K562 (cell line): Measurements from ENCODE around the gene TNFAIP3. TPM values are rescaled to one million over a fixed set of nuclear protein-coding genes. Genes with fewer than 3 reads are reported as not detected.
A peak's percentile ranks its signal among the peaks of the same experiment; 100 is the strongest.

Source experiments
- CEBPG ChIP-seq, 3 experiments: fragments of 200-800 bp in 1 of 3; sonication (Bioruptor generic) in 1 of 3; sonication (generic) in 1 of 3; formaldehyde crosslinking in 1 of 3; IDR thresholded peaks in 2 of 3; conservative IDR thresholded peaks in 1 of 3; 2 replicates each; pipeline versions ENCODE4 v1.6.1 to v1.8.0; 2016 to 2022; ENCODE audit warnings: missing compliant biosample characterization in 2 of 3, missing genetic modification characterization in 2 of 3, mild to moderate bottlenecking in 1 of 3, missing genetic modification reagents in 1 of 3
- ETV1 ChIP-seq: fragments of 450-650 bp; conservative IDR thresholded peaks from 2 replicates; pipeline ENCODE4 v1.6.1; 2016; ENCODE audit warnings: missing genetic modification characterization, control low read depth, low read depth, missing compliant biosample characterization
- FOSL1 ChIP-seq: fragments of 200-800 bp; sonication (Bioruptor generic); conservative IDR thresholded peaks from 2 replicates; pipeline ENCODE4 v1.6.1; 2016; ENCODE audit warnings: missing genetic modification characterization, missing compliant biosample characterization
- GABPA ChIP-seq: fragments of 200-800 bp; sonication (Bioruptor generic); conservative IDR thresholded peaks from 2 replicates; pipeline ENCODE4 v1.6.1; 2016; ENCODE audit warnings: low read depth, missing genetic modification characterization, missing compliant biosample characterization
- TAL1 ChIP-seq: fragments of 450-650 bp; IDR thresholded peaks from 2 replicates; pipeline ENCODE4 v1.6.1; 2016; ENCODE audit warnings: mild to moderate bottlenecking
- ZKSCAN8 ChIP-seq: fragments of 200-800 bp; sonication (Bioruptor generic); IDR thresholded peaks from 2 replicates; pipeline ENCODE4 v1.6.1; 2016; ENCODE audit warnings: missing genetic modification characterization, missing compliant biosample characterization
- ZNF121 ChIP-seq: sonication (generic); formaldehyde crosslinking; conservative IDR thresholded peaks from 2 replicates; pipeline ENCODE4 v1.8.0; 2022; ENCODE audit warnings: missing genetic modification reagents
- ZNF263 ChIP-seq: sonication (generic); formaldehyde crosslinking; IDR thresholded peaks from 2 replicates; pipeline ENCODE4 v1.8.0; 2022; ENCODE audit warnings: mild to moderate bottlenecking, missing genetic modification reagents, borderline replicate concordance
- ZNF644 ChIP-seq: fragments of 200-800 bp; sonication (Bioruptor generic); IDR thresholded peaks from 2 replicates; pipeline ENCODE4 v1.6.1; 2016; ENCODE audit warnings: low read depth, missing genetic modification characterization, missing compliant biosample characterization
- ZNF766 ChIP-seq: fragments of 200-800 bp; sonication (Bioruptor generic); conservative IDR thresholded peaks from 2 replicates; pipeline ENCODE4 v1.6.1; 2016; ENCODE audit warnings: missing genetic modification characterization, missing compliant biosample characterization
- ZNF79 ChIP-seq: fragments of 250-450 bp; sonication (Bioruptor Pico); IDR thresholded peaks from 2 replicates; pipeline ENCODE4 v1.4.0; 2020; ENCODE audit warnings: low read depth, mild to moderate bottlenecking, moderate library complexity
- polyA plus RNA-seq, 8 experiments: library from polyadenylated mRNA; depleted of rRNA in 4 of 8; stranded (reverse) in 5 of 8; unstranded in 3 of 8; fragments of >200 nt; fragmentation: Nextera tagmentation in 2 of 8; fragmentation: Illumina TruSeq in 1 of 8; extraction: Ambion mirVana in 2 of 8; extraction: Trizol in 1 of 8; gene quantifications; 2 replicates each; pipeline versions ENCODE4 v1.2.1 to v1.2.3, GENCODE V29; 2011 to 2014; ENCODE audit warnings: inconsistent platforms in 1 of 8, missing spikeins in 1 of 8
- total RNA-seq, 7 experiments: library from RNA; depleted of rRNA in 6 of 7; stranded (reverse); fragments of >200 nt in 6 of 7; fragmentation: Illumina TruSeq in 2 of 7; extraction: Trizol in 2 of 7; gene quantifications; 2 replicates each; pipeline versions ENCODE4 v1.2.1 to v1.2.3, GENCODE V29; 2011 to 2021; ENCODE audit warnings: low replicate concordance in 1 of 7
- TF ChIP-seq, protein P1 (sequence below): fragments of 450-650 bp; IDR thresholded peaks from 2 replicates; pipeline ENCODE4 v1.6.1; 2016; ENCODE audit warnings: mild to moderate bottlenecking, moderate library complexity
- TF ChIP-seq, protein P2 (sequence below), 2 experiments: fragments of 450-650 bp; conservative IDR thresholded peaks; 2 replicates each; pipeline ENCODE4 v1.6.1; 2017; ENCODE audit warnings: mild to moderate bottlenecking in 2 of 2, moderate library complexity in 2 of 2

The TNFAIP3 gene
- total and polyA plus RNA-seq, 9 of the 15 experiments (the other 6 are each of a cell fraction or from before 2014, with no cell fraction given): 0.79 to 17.0 (median 6.4) TPM

DNA sequence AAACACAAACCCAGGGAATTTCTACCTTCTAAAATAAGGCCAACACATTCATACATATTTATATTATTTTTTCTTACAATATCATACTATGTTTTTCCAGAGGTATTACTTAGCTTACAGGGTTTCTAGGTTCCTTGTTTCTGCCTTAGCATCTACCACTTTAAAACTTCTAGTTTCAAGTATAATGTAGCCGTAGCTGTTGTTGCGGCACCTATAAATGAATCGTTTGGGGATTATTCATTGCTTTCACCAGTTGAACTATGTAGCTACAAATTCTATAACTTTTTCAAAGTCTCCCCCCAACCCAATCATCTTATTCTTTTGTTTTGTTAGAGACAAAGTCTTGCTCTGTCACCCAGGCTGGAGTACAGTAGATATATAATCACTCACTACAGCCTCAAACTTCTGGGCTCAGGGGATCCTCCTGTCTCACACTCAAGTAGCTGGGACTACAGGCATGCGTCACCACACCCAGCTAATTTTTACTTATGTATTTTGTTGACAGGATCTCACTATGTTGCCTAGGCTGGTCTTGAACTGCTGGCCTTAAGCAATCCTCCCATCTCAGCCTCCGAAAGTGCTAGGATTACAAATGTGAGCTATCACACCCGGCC is 43.9 kb downstream of the TNFAIP3 start (continued):
- TF ChIP-seq, protein P1, sequence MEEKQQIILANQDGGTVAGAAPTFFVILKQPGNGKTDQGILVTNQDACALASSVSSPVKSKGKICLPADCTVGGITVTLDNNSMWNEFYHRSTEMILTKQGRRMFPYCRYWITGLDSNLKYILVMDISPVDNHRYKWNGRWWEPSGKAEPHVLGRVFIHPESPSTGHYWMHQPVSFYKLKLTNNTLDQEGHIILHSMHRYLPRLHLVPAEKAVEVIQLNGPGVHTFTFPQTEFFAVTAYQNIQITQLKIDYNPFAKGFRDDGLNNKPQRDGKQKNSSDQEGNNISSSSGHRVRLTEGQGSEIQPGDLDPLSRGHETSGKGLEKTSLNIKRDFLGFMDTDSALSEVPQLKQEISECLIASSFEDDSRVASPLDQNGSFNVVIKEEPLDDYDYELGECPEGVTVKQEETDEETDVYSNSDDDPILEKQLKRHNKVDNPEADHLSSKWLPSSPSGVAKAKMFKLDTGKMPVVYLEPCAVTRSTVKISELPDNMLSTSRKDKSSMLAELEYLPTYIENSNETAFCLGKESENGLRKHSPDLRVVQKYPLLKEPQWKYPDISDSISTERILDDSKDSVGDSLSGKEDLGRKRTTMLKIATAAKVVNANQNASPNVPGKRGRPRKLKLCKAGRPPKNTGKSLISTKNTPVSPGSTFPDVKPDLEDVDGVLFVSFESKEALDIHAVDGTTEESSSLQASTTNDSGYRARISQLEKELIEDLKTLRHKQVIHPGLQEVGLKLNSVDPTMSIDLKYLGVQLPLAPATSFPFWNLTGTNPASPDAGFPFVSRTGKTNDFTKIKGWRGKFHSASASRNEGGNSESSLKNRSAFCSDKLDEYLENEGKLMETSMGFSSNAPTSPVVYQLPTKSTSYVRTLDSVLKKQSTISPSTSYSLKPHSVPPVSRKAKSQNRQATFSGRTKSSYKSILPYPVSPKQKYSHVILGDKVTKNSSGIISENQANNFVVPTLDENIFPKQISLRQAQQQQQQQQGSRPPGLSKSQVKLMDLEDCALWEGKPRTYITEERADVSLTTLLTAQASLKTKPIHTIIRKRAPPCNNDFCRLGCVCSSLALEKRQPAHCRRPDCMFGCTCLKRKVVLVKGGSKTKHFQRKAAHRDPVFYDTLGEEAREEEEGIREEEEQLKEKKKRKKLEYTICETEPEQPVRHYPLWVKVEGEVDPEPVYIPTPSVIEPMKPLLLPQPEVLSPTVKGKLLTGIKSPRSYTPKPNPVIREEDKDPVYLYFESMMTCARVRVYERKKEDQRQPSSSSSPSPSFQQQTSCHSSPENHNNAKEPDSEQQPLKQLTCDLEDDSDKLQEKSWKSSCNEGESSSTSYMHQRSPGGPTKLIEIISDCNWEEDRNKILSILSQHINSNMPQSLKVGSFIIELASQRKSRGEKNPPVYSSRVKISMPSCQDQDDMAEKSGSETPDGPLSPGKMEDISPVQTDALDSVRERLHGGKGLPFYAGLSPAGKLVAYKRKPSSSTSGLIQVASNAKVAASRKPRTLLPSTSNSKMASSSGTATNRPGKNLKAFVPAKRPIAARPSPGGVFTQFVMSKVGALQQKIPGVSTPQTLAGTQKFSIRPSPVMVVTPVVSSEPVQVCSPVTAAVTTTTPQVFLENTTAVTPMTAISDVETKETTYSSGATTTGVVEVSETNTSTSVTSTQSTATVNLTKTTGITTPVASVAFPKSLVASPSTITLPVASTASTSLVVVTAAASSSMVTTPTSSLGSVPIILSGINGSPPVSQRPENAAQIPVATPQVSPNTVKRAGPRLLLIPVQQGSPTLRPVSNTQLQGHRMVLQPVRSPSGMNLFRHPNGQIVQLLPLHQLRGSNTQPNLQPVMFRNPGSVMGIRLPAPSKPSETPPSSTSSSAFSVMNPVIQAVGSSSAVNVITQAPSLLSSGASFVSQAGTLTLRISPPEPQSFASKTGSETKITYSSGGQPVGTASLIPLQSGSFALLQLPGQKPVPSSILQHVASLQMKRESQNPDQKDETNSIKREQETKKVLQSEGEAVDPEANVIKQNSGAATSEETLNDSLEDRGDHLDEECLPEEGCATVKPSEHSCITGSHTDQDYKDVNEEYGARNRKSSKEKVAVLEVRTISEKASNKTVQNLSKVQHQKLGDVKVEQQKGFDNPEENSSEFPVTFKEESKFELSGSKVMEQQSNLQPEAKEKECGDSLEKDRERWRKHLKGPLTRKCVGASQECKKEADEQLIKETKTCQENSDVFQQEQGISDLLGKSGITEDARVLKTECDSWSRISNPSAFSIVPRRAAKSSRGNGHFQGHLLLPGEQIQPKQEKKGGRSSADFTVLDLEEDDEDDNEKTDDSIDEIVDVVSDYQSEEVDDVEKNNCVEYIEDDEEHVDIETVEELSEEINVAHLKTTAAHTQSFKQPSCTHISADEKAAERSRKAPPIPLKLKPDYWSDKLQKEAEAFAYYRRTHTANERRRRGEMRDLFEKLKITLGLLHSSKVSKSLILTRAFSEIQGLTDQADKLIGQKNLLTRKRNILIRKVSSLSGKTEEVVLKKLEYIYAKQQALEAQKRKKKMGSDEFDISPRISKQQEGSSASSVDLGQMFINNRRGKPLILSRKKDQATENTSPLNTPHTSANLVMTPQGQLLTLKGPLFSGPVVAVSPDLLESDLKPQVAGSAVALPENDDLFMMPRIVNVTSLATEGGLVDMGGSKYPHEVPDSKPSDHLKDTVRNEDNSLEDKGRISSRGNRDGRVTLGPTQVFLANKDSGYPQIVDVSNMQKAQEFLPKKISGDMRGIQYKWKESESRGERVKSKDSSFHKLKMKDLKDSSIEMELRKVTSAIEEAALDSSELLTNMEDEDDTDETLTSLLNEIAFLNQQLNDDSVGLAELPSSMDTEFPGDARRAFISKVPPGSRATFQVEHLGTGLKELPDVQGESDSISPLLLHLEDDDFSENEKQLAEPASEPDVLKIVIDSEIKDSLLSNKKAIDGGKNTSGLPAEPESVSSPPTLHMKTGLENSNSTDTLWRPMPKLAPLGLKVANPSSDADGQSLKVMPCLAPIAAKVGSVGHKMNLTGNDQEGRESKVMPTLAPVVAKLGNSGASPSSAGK: peak; percentile 16; the same call in 1 of the 2 replicates
- TF ChIP-seq ZNF644 (tag) (peak; percentile 14; the same call in 1 of the 2 replicates), ZNF79 (CRISPR knock-in tag) (0 out of 2 replicates have a peak, but pooled peaks have one; percentile 46), ZNF263 (CRISPR knock-in tag) (peak; percentile 84; the same call in 1 of the 2 replicates), ZKSCAN8 (0 out of 2 replicates have a peak, but pooled peaks have one; percentile 25), ETV1 (tag) (0 out of 2 replicates have a peak, but pooled peaks have one; percentile 6), ZNF121 (CRISPR knock-in tag) (peak; percentile 62), CEBPG (CRISPR knock-in tag; IDR thresholded peaks at IDR 0.05) (no peak), CEBPG (tag; conservative IDR thresholded peaks at IDR 0.05 in 1 of 2, IDR thresholded peaks at IDR 0.05 in 1 of 2) (peak; percentile 19 to 44; a peak in 1 of 4 replicates), GABPA (tag) (0 out of 2 replicates have a peak, but pooled peaks have one; percentile 34), TAL1 (peak; percentile 54), FOSL1 (tag) (peak; percentile 61), ZNF766 (CRISPR knock-in tag) (peak; percentile 68; the same call in 1 of the 2 replicates)
- TF ChIP-seq, protein P2, sequence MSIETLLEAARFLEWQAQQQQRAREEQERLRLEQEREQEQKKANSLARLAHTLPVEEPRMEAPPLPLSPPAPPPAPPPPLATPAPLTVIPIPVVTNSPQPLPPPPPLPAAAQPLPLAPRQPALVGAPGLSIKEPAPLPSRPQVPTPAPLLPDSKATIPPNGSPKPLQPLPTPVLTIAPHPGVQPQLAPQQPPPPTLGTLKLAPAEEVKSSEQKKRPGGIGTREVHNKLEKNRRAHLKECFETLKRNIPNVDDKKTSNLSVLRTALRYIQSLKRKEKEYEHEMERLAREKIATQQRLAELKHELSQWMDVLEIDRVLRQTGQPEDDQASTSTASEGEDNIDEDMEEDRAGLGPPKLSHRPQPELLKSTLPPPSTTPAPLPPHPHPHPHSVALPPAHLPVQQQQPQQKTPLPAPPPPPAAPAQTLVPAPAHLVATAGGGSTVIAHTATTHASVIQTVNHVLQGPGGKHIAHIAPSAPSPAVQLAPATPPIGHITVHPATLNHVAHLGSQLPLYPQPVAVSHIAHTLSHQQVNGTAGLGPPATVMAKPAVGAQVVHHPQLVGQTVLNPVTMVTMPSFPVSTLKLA (conservative IDR thresholded peaks at IDR 0.05): 0 out of 4 replicates have a peak, but pooled peaks of 1 of the 2 experiments have one; percentile 32
